HepG2 (cell line): ENCODE measurements around the gene SEC23IP. TPM values are rescaled to one million over a fixed set of nuclear protein-coding genes. Genes with fewer than 3 reads are reported as not detected.
A peak's percentile ranks its signal among the peaks of the same experiment; 100 is the strongest.

Experiments
- ATAC-seq: fragments of 200-7000 bp; cut with Tn5 transposase; 3 replicates; pipeline ENCODE4 v1.9.1; 2020; ENCODE audit warnings: mild to moderate bottlenecking, moderate library complexity
- BruUV-seq: library from RNA; stranded (reverse); fragments of 400-500 nt; replicated peaks from 2 replicates; lab custom pipeline; 2021; lab: Mats Ljungman, UMichigan
- CTCF ChIA-PET: fragments of 300-600 bp; formaldehyde crosslinking; extraction: SDS; loops from one replicate; lab custom pipeline; 2021; ENCODE audit warnings: low total read pairs, inconsistent platforms, low intra/inter-chr PET ratio; lab: Yijun Ruan, JAX
- POLR2A ChIA-PET: fragments of 350-600 bp; sonication (Branson Sonifier 250); formaldehyde crosslinking; loops from one replicate; lab custom pipeline; 2020; ENCODE audit warnings: antibody characterized with exemption, inconsistent platforms; lab: Yijun Ruan, JAX
- DNase-seq: peaks from one replicate; pipeline ENCODE4 v3.0.0-alpha.2; 2015; ENCODE audit warnings: low spot score
- FAIRE-seq: peaks from 3 replicates; lab custom pipeline; 2011; peaks lifted over from hg19 to GRCh38; lab: Jason Lieb, UNC
- H2AFZ ChIP-seq: one replicate; pipeline ENCODE4 v1.6.1; 2011; ENCODE audit warnings: low read length, inconsistent platforms
- H3K27ac ChIP-seq: fragments of 300-600 bp; 3 replicates; pipeline ENCODE4 v1.8.0; 2011; ENCODE audit warnings: mixed run types, mild to moderate bottlenecking, mixed read lengths, low read length, inconsistent platforms; ENCODE audit not compliant: insufficient read depth; ENCODE audit errors: extremely low read length
- H3K27me3 ChIP-seq, 2 experiments: fragments of 200-600 bp in 1 of 2; 2 replicates in 1 of 2; 3 replicates in 1 of 2; pipeline versions ENCODE4 v1.6.0 to v1.8.0; 2011; ENCODE audit warnings: low read length in 2 of 2, mild to moderate bottlenecking in 2 of 2, moderate library complexity in 2 of 2, inconsistent platforms in 1 of 2; ENCODE audit not compliant: insufficient read depth in 2 of 2, control insufficient read depth in 1 of 2
- H3K36me3 ChIP-seq, 2 experiments: fragments of 200-600 bp in 1 of 2; replicated peaks in 1 of 2; 2 replicates in 1 of 2; 3 replicates in 1 of 2; pipeline versions ENCODE4 v1.5.1 to v1.8.0; 2011; ENCODE audit warnings: low read length in 2 of 2, inconsistent platforms in 1 of 2; ENCODE audit not compliant: insufficient read depth in 2 of 2, control insufficient read depth in 1 of 2
- H3K4me1 ChIP-seq: 2 replicates; pipeline ENCODE4 v1.5.1; 2012; ENCODE audit warnings: low read length, inconsistent platforms; ENCODE audit not compliant: insufficient read depth
- H3K4me2 ChIP-seq: 2 replicates; pipeline ENCODE4 v1.6.0; 2011; ENCODE audit warnings: low read depth, low read length, inconsistent platforms
- H3K4me3 ChIP-seq, 3 experiments: fragments of 200-600 bp in 1 of 3; sonication (generic), shearing (Covaris generic) in 1 of 3; replicated peaks in 1 of 3; 2 replicates each; pipeline ENCODE4 v1.5.1; 2011 to 2016; ENCODE audit warnings: low read length in 3 of 3, inconsistent platforms in 2 of 3, low read depth in 2 of 3, mild to moderate bottlenecking in 2 of 3, control low read depth in 1 of 3, mixed read lengths in 1 of 3; ENCODE audit not compliant: insufficient read depth in 1 of 3
- H3K79me2 ChIP-seq: one replicate; pipeline ENCODE4 v1.6.1; 2011; ENCODE audit warnings: low read length, inconsistent platforms; ENCODE audit not compliant: insufficient read depth
- H3K9ac ChIP-seq: 2 replicates; pipeline ENCODE4 v1.6.0; 2011; ENCODE audit warnings: mild to moderate bottlenecking, low read depth, low read length, inconsistent platforms; ENCODE audit not compliant: insufficient read depth
- H3K9me3 ChIP-seq: 2 replicates; pipeline ENCODE4 v1.5.1; 2012; ENCODE audit warnings: mild to moderate bottlenecking, low read length
- H4K20me1 ChIP-seq: 2 replicates; pipeline ENCODE4 v1.6.0; 2011; ENCODE audit warnings: inconsistent platforms, mild to moderate bottlenecking, low read length, moderate library complexity; ENCODE audit not compliant: insufficient read depth
- ARNT2 ChIP-seq: sonication (generic); formaldehyde crosslinking; IDR thresholded peaks from 2 replicates; pipeline ENCODE4 v1.8.0; 2022; ENCODE audit warnings: mild to moderate bottlenecking, low read depth, missing genetic modification reagents, moderate library complexity
- BCL6 ChIP-seq: IDR thresholded peaks from 2 replicates; pipeline ENCODE4 v1.6.1; 2016; ENCODE audit warnings: missing genetic modification reagents, missing compliant biosample characterization
- CCDC6 ChIP-seq: sonication (generic); formaldehyde crosslinking; IDR thresholded peaks from 2 replicates; pipeline ENCODE4 v1.8.1; 2022; ENCODE audit warnings: mild to moderate bottlenecking, missing genetic modification reagents, moderate library complexity
- CEBPB ChIP-seq: IDR thresholded peaks from 2 replicates; pipeline ENCODE4 v1.6.1; 2011; ENCODE audit warnings: low read depth, low read length, improper control_type of control experiment, borderline replicate concordance
- GATA4 ChIP-seq: sonication (generic); IDR thresholded peaks from 2 replicates; pipeline ENCODE4 v1.6.1; 2016; ENCODE audit warnings: antibody characterized with exemption, low read depth, borderline replicate concordance
- HDAC2 ChIP-seq: sonication (generic); formaldehyde crosslinking; IDR thresholded peaks from 2 replicates; pipeline ENCODE4 v1.4.0; 2020; ENCODE audit warnings: missing genetic modification reagents
- HMG20A ChIP-seq: IDR thresholded peaks from 2 replicates; pipeline ENCODE4 v1.6.1; 2016; ENCODE audit warnings: borderline replicate concordance
- HNRNPK ChIP-seq: fragments of 200-400 bp; formaldehyde crosslinking; IDR thresholded peaks from 2 replicates; pipeline ENCODE4 v1.6.1; 2018; ENCODE audit warnings: low read length, low read depth, moderate library complexity, mild to moderate bottlenecking; ENCODE audit not compliant: poor library complexity, severe bottlenecking
- KAT8 ChIP-seq: IDR thresholded peaks from 2 replicates; pipeline ENCODE4 v1.6.1; 2016; ENCODE audit warnings: missing genetic modification reagents, missing compliant biosample characterization
- MAX ChIP-seq: IDR thresholded peaks from 2 replicates; pipeline ENCODE4 v1.6.1; 2012; ENCODE audit warnings: inconsistent platforms
- MED1 ChIP-seq: sonication (generic); formaldehyde crosslinking; IDR thresholded peaks from 2 replicates; pipeline ENCODE4 v1.4.0; 2020; ENCODE audit warnings: missing genetic modification reagents
- NFIC ChIP-seq: IDR thresholded peaks from 2 replicates; pipeline ENCODE4 v1.6.1; 2012; ENCODE audit warnings: mild to moderate bottlenecking, low read length, inconsistent platforms
- PAXIP1 ChIP-seq: sonication (generic); formaldehyde crosslinking; conservative IDR thresholded peaks from 2 replicates; pipeline ENCODE4 v1.4.0; 2020; ENCODE audit warnings: mild to moderate bottlenecking, missing genetic modification reagents, moderate library complexity
- RAD21 ChIP-seq: fragments of 450-650 bp; formaldehyde crosslinking; IDR thresholded peaks from 2 replicates; pipeline ENCODE4 v1.5.0; 2020; ENCODE audit warnings: mild to moderate bottlenecking
- RFX1 ChIP-seq: fragments of 450-650 bp; IDR thresholded peaks from 2 replicates; pipeline ENCODE4 v1.6.1; 2017
- RFXAP ChIP-seq: sonication (generic); formaldehyde crosslinking; IDR thresholded peaks from 2 replicates; pipeline ENCODE4 v1.4.0; 2020; ENCODE audit warnings: missing genetic modification reagents, borderline replicate concordance
- SAP130 ChIP-seq: IDR thresholded peaks from 2 replicates; pipeline ENCODE4 v1.6.1; 2016; ENCODE audit warnings: low read depth
- SMC3 ChIP-seq: IDR thresholded peaks from 2 replicates; pipeline ENCODE4 v1.6.1; 2011; ENCODE audit warnings: low read length, improper control_type of control experiment
- SMYD3 ChIP-seq: sonication (generic); formaldehyde crosslinking; IDR thresholded peaks from 2 replicates; pipeline ENCODE4 v1.8.1; 2023; ENCODE audit warnings: mild to moderate bottlenecking, missing genetic modification reagents
- SP5 ChIP-seq: IDR thresholded peaks from 2 replicates; pipeline ENCODE4 v1.6.1; 2016; ENCODE audit warnings: low read depth, borderline replicate concordance
- ZMYM4 ChIP-seq: sonication (generic); formaldehyde crosslinking; IDR thresholded peaks from 2 replicates; pipeline ENCODE4 v1.8.1; 2023; ENCODE audit warnings: mild to moderate bottlenecking, missing genetic modification reagents
- ZNF205 ChIP-seq: IDR thresholded peaks from 2 replicates; pipeline ENCODE4 v1.6.1; 2018; ENCODE audit warnings: missing biosample characterization, missing genetic modification reagents
- ZNF335 ChIP-seq: sonication (generic); formaldehyde crosslinking; IDR thresholded peaks from 2 replicates; pipeline ENCODE4 v1.4.0; 2020; ENCODE audit warnings: missing genetic modification reagents
- ZNF607 ChIP-seq: sonication (generic); formaldehyde crosslinking; IDR thresholded peaks from 2 replicates; pipeline ENCODE4 v1.5.1; 2020; ENCODE audit warnings: missing genetic modification reagents, mild to moderate bottlenecking, borderline replicate concordance
- WGBS: methylation state at CpG from one replicate; pipeline ENCODE4 v1.1.6; 2017; ENCODE audit warnings: low lambda C conversion rate; 5-methylcytosine and 5-hydroxymethylcytosine counted together
- in situ Hi-C: cut with HindIII; loops from 2 replicates; pipeline ENCODE4 v1.10.0; 2017; ENCODE audit warnings: low pct_unique_long_range_greater_than_20kb; ENCODE audit not compliant: extremely low pct_ligation_motif_present
- intact Hi-C: fragments of 100-400 bp; cut with micrococcal nuclease; formaldehyde crosslinking; loops from one replicate; pipeline ENCODE4 v1.10.0; 2022; ENCODE audit not compliant: unreplicated experiment
- polyA plus RNA-seq, 8 experiments: library from polyadenylated mRNA; depleted of rRNA in 3 of 8; stranded (reverse) in 7 of 8; unstranded in 1 of 8; fragments of >200 nt; fragmentation: Illumina TruSeq in 4 of 8; extraction: Trizol in 4 of 8; gene quantifications; 2 replicates each; pipeline versions ENCODE4 v1.2.1 to v1.2.3, GENCODE V29; 2011 to 2016; ENCODE audit warnings: low read depth in 4 of 8, missing spikeins in 1 of 8, mixed read lengths in 1 of 8; ENCODE audit not compliant: insufficient read depth in 1 of 8
- total RNA-seq, 5 experiments: library from RNA; depleted of rRNA; stranded (reverse); fragments of >200 nt; fragmentation: Illumina TruSeq; extraction: Trizol; gene quantifications; 2 replicates each; pipeline ENCODE4 v1.2.3, GENCODE V29; 2016; ENCODE audit warnings: low read depth in 1 of 5

Gene SEC23IP
- total and polyA plus RNA-seq, 2 of the 13 experiments (the other 11 are each of a cell fraction or from before 2014, with no cell fraction given), result 32.3 to 57.7 TPM

GRCh38 chr10:119896061-119896655, 3.6 kb downstream of the SEC23IP start:
- Histone ChIP-seq H3K9ac (peak overlapping the region; percentile 56), H3K9me3 (no peaks in the 10 kb centered on the region), H3K79me2 (peaks cover 77% of the 10 kb centered on the region), H3K4me1 (peaks cover 80% of the 10 kb centered on the region), H3K27ac (peak overlapping the region; percentile 69), H2AFZ (no peak overlapping the region), H3K4me2 (peak overlapping the region; percentile 72), H3K27me3 (no peaks in the 10 kb centered on the region; a peak in 1 of 5 replicates), H3K36me3 (peaks cover 9 to 18% of the 10 kb centered on the region in 2 experiments), H3K4me3 (peak overlapping the region; percentile 4 to 43 (median 17); a peak in 4 of 6 replicates), H4K20me1 (peaks cover 16% of the 10 kb centered on the region)
- intact Hi-C loops (no loop called here), in situ Hi-C loops (no loop called here)
- WGBS, result 3% methylated on average over 4 of the region's 4 CpGs
- BruUV-seq, result no TSS peak
- ATAC-seq (peak; percentile 83), DNase-seq (peak; percentile 91), FAIRE-seq (peak; percentile 80)
- POLR2A ChIA-PET, result interaction anchor here (1.9 to 3.0 kb wide), 2 partner anchors 24 to 170 kb away, joined by 7 to 21 read pairs; partner anchors contain the start of genes INPP5F and MCMBP
- CTCF ChIA-PET, result no interaction called here
- TF ChIP-seq SMC3 (no peak), HDAC2 (CRISPR knock-in tag) (peak; percentile 67), HMG20A (CRISPR knock-in tag) (peak; percentile 30; the same call in 1 of the 2 replicates), SAP130 (CRISPR knock-in tag) (peak; percentile 72; the same call in 1 of the 2 replicates), CCDC6 (CRISPR knock-in tag) (0 out of 2 replicates have a peak, but pooled peaks have one; percentile 39), RFX1 (no peak), HNRNPK (no peak), RAD21 (CRISPR knock-in tag) (no peak), SP5 (CRISPR knock-in tag) (peak; percentile 72), MAX (peak; percentile 38; the same call in 1 of the 2 replicates), ZNF607 (0 out of 2 replicates have a peak, but pooled peaks have one; percentile 11), ARNT2 (CRISPR knock-in tag) (0 out of 2 replicates have a peak, but pooled peaks have one; percentile 27), ZNF205 (no peak), GATA4 (no peak), RFXAP (CRISPR knock-in tag) (0 out of 2 replicates have a peak, but pooled peaks have one; percentile 48), CEBPB (peak; percentile 95), ZMYM4 (CRISPR knock-in tag) (0 out of 2 replicates have a peak, but pooled peaks have one; percentile 17), KAT8 (CRISPR knock-in tag) (peak; percentile 48; the same call in 1 of the 2 replicates), MED1 (0 out of 2 replicates have a peak, but pooled peaks have one; percentile 36), PAXIP1 (CRISPR knock-in tag) (peak; percentile 73), BCL6 (CRISPR knock-in tag) (peak; percentile 19; the same call in 1 of the 2 replicates), SMYD3 (CRISPR knock-in tag) (no peak), NFIC (peak; percentile 66), ZNF335 (no peak)
